Parathyroid adenoma (tissue), 2 donors: ENCODE measurements around the gene ZFHX3.

ENCODE experiments used
- H2AFZ ChIP-seq: fragments of 300-600 bp; sonication (generic); one replicate; pipeline ENCODE4 v1.7.0; 2017; ENCODE audit warnings: antibody characterized with exemption, mild to moderate bottlenecking
- H3K27ac ChIP-seq: fragments of 300-600 bp; sonication (generic); one replicate; pipeline ENCODE4 v1.7.0; 2017
- H3K27me3 ChIP-seq: fragments of 300-600 bp; sonication (generic); one replicate; pipeline ENCODE4 v1.7.0; 2017; ENCODE audit warnings: low read length; ENCODE audit not compliant: control insufficient read depth, insufficient read depth
- H3K36me3 ChIP-seq: fragments of 300-600 bp; sonication (generic); one replicate; pipeline ENCODE4 v1.7.0; 2017; ENCODE audit warnings: low read length; ENCODE audit not compliant: control insufficient read depth, insufficient read depth
- H3K4me1 ChIP-seq: fragments of 300-600 bp; sonication (generic); one replicate; pipeline ENCODE4 v1.7.0; 2017; ENCODE audit warnings: control low read depth
- H3K4me2 ChIP-seq: fragments of 300-600 bp; sonication (generic); one replicate; pipeline ENCODE4 v1.7.0; 2017; ENCODE audit warnings: low read length
- H3K4me3 ChIP-seq: fragments of 300-600 bp; sonication (generic); one replicate; pipeline ENCODE4 v1.7.0; 2017; ENCODE audit warnings: low read depth, low read length
- H3K79me2 ChIP-seq: fragments of 300-600 bp; sonication (generic); one replicate; pipeline ENCODE4 v1.7.0; 2017; ENCODE audit warnings: control low read depth
- H3K9ac ChIP-seq: fragments of 300-600 bp; sonication (generic); one replicate; pipeline ENCODE4 v1.7.0; 2017; ENCODE audit warnings: mild to moderate bottlenecking
- H3K9me3 ChIP-seq: fragments of 300-600 bp; sonication (generic); one replicate; pipeline ENCODE4 v1.7.0; 2017; ENCODE audit warnings: low read length; ENCODE audit not compliant: control insufficient read depth
- TF ChIP-seq, protein P1 (sequence below): fragments of 300-600 bp; sonication (generic); IDR thresholded peaks from one replicate; pipeline ENCODE4 v1.7.0; 2017; ENCODE audit warnings: antibody characterized with exemption, mild to moderate bottlenecking
- donor health status: primary hyperparathyroidism.

The ZFHX3 gene

GRCh38 chr16:72752004-72752695 lies 295.8 kb downstream of the ZFHX3 start:
- Histone ChIP-seq H3K79me2 (no peaks in the 10 kb centered on the region), H3K4me3 (no peak overlapping the region), H3K9ac (no peak overlapping the region), H3K27me3 (no peaks in the 10 kb centered on the region), H3K36me3 (no peaks in the 10 kb centered on the region), H3K4me1 (no peaks in the 10 kb centered on the region), H2AFZ (no peak overlapping the region), H3K4me2 (no peak overlapping the region), H3K9me3 (no peaks in the 10 kb centered on the region), H3K27ac (no peak overlapping the region)
- TF ChIP-seq, protein P1, sequence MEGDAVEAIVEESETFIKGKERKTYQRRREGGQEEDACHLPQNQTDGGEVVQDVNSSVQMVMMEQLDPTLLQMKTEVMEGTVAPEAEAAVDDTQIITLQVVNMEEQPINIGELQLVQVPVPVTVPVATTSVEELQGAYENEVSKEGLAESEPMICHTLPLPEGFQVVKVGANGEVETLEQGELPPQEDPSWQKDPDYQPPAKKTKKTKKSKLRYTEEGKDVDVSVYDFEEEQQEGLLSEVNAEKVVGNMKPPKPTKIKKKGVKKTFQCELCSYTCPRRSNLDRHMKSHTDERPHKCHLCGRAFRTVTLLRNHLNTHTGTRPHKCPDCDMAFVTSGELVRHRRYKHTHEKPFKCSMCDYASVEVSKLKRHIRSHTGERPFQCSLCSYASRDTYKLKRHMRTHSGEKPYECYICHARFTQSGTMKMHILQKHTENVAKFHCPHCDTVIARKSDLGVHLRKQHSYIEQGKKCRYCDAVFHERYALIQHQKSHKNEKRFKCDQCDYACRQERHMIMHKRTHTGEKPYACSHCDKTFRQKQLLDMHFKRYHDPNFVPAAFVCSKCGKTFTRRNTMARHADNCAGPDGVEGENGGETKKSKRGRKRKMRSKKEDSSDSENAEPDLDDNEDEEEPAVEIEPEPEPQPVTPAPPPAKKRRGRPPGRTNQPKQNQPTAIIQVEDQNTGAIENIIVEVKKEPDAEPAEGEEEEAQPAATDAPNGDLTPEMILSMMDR, result no peak

GRCh38 chr16:72751076-72751475 lies 296.9 kb downstream of the ZFHX3 start:
- TF ChIP-seq, protein P1, result no peak
- H3K9me3 ChIP-seq, result no peaks in the 10 kb centered on the region
- no peaks in the 10 kb centered on the region for H3K79me2 ChIP-seq
- no peak overlapping the region for H3K9ac ChIP-seq
- no peak overlapping the region for H3K4me2 ChIP-seq
- H3K27me3 ChIP-seq, result no peaks in the 10 kb centered on the region
- no peak overlapping the region for H3K27ac ChIP-seq
- H3K36me3 ChIP-seq, result no peaks in the 10 kb centered on the region
- no peaks in the 10 kb centered on the region for H3K4me1 ChIP-seq
- no peak overlapping the region for H3K4me3 ChIP-seq
- no peak overlapping the region for H2AFZ ChIP-seq

- H3K9me3 ChIP-seq, result no peaks in the 10 kb centered on the region
- H3K9ac ChIP-seq, result no peak overlapping the region
- H3K36me3 ChIP-seq, result no peaks in the 10 kb centered on the region
- H3K27ac ChIP-seq, result no peak overlapping the region
- H3K79me2 ChIP-seq, result no peaks in the 10 kb centered on the region
- H3K27me3 ChIP-seq, result no peaks in the 10 kb centered on the region
- H3K4me1 ChIP-seq, result no peaks in the 10 kb centered on the region
- TF ChIP-seq, protein P1, result no peak
- no peak overlapping the region for H2AFZ ChIP-seq
- H3K4me2 ChIP-seq, result no peak overlapping the region
- H3K4me3 ChIP-seq, result no peak overlapping the region
Measured at GRCh38 chr16:72749091-72749490, 298.8 kb downstream of the ZFHX3 start.

- no peaks in the 10 kb centered on the region for H3K36me3 ChIP-seq
- no peaks in the 10 kb centered on the region for H3K4me1 ChIP-seq
- H3K9me3 ChIP-seq, result no peaks in the 10 kb centered on the region
- TF ChIP-seq, protein P1, result no peak
- H3K27ac ChIP-seq, result no peak overlapping the region
- H3K4me3 ChIP-seq, result no peak overlapping the region
- no peaks in the 10 kb centered on the region for H3K79me2 ChIP-seq
- no peak overlapping the region for H3K9ac ChIP-seq
- H2AFZ ChIP-seq, result no peak overlapping the region
- no peaks in the 10 kb centered on the region for H3K27me3 ChIP-seq
- no peak overlapping the region for H3K4me2 ChIP-seq
Measured at GRCh38 chr16:72744076-72744793, 303.7 kb downstream of the ZFHX3 start.
